RWPE1 (cell line): ENCODE results near the gene PLA2G5.
"Not testable (repeated sequence)": the region's sequence is repeated elsewhere in the genome, so short reads cannot be mapped to it uniquely, and the experiment has no call there.

ENCODE experiments used
- CTCF ChIA-PET: fragments of 350-600 bp; sonication (Branson Sonifier 250); formaldehyde crosslinking; extraction: SDS; loops from one replicate; lab custom pipeline; 2021; lab: Yijun Ruan, JAX
- POLR2A ChIA-PET: fragments of 400-600 bp; formaldehyde crosslinking; extraction: SDS; loops from one replicate; lab custom pipeline; 2020; ENCODE audit warnings: antibody characterized with exemption; ENCODE audit not compliant: low non-redundant PET; lab: Yijun Ruan, JAX
- DNase-seq: peaks from one replicate; pipeline ENCODE4 v3.0.0; 2012; ENCODE audit warnings: low spot score
- H3K27ac ChIP-seq: fragments of 450-650 bp; 2 replicates; pipeline ENCODE4 v1.5.1; 2017
- TF ChIP-seq, protein P1 (sequence below): fragments of 450-650 bp; conservative IDR thresholded peaks from 2 replicates; pipeline ENCODE4 v1.5.1; 2017; ENCODE audit warnings: low read depth, mild to moderate bottlenecking

Gene PLA2G5

DNA sequence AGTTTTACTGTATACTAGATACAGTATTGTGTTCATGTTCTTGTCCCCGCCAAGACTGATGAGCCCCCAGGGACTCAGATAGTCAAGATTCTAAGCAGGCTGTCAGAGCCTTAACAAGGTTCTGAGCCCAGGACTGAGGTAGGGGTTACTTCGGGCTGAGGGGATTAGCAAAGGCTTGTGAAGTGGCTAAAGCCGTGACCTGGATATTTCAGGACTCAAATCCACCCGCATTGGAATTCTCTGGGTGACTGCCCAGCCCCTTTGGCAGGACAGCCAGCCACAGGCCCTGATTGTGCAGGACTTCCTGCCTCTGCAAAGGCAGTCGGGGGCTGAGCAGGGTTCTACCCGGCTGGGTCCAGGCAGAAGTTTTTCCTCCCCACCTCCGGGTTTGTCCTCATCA, at the start of gene PLA2G5:
TSS of gene PLA2G5 (plus strand) at position 321 of the 400 bp plus-strand sequence. CDS start 14,637 bp downstream, outside the sequence.
- no peak for DNase-seq
- POLR2A ChIA-PET, result no interaction called here
- TF ChIP-seq, protein P1, sequence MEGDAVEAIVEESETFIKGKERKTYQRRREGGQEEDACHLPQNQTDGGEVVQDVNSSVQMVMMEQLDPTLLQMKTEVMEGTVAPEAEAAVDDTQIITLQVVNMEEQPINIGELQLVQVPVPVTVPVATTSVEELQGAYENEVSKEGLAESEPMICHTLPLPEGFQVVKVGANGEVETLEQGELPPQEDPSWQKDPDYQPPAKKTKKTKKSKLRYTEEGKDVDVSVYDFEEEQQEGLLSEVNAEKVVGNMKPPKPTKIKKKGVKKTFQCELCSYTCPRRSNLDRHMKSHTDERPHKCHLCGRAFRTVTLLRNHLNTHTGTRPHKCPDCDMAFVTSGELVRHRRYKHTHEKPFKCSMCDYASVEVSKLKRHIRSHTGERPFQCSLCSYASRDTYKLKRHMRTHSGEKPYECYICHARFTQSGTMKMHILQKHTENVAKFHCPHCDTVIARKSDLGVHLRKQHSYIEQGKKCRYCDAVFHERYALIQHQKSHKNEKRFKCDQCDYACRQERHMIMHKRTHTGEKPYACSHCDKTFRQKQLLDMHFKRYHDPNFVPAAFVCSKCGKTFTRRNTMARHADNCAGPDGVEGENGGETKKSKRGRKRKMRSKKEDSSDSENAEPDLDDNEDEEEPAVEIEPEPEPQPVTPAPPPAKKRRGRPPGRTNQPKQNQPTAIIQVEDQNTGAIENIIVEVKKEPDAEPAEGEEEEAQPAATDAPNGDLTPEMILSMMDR, result no peak

DNA sequence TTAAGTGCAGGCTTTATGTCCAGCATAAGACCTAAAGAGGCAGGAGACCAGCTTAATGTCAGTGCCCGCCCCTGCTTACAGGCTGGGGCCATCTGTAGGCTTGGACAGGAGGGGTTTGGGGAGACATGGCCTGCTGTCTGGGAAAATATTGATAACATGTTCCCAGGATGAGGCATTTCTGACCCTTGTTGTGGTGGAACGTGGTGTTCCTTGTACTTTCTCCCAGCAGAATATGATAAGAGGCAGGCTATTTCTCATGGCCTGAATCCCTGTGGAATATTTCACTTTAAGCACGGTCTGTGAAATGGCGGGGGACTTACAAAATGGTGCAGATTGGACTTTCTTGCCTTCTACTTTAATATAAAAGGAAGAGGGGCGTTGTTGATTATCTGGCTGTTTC, 41.9 kb upstream of the PLA2G5 start:
- no peak for DNase-seq
- TF ChIP-seq, protein P1, result no peak
- POLR2A ChIA-PET, result no interaction called here
- H3K27ac ChIP-seq, result no peak overlapping the region
- CTCF ChIA-PET, result no interaction called here

More for the DNA sequence above, at the start of gene PLA2G5:
- CTCF ChIA-PET, result no interaction called here
- H3K27ac ChIP-seq, result no peak within 1 kb of the TSS

GRCh38 chr1:20028726-20029125, 41.3 kb upstream of the PLA2G5 start:
- TF ChIP-seq, protein P1, result no peak
- ChIA-PET POLR2A (no interaction called here), CTCF (interaction anchor here (0.6 kb wide), 1 partner anchor 137 kb away, joined by 3 read pairs; no protein-coding TSS in a partner anchor)
- no peak for DNase-seq
- no peak overlapping the region for H3K27ac ChIP-seq

DNA sequence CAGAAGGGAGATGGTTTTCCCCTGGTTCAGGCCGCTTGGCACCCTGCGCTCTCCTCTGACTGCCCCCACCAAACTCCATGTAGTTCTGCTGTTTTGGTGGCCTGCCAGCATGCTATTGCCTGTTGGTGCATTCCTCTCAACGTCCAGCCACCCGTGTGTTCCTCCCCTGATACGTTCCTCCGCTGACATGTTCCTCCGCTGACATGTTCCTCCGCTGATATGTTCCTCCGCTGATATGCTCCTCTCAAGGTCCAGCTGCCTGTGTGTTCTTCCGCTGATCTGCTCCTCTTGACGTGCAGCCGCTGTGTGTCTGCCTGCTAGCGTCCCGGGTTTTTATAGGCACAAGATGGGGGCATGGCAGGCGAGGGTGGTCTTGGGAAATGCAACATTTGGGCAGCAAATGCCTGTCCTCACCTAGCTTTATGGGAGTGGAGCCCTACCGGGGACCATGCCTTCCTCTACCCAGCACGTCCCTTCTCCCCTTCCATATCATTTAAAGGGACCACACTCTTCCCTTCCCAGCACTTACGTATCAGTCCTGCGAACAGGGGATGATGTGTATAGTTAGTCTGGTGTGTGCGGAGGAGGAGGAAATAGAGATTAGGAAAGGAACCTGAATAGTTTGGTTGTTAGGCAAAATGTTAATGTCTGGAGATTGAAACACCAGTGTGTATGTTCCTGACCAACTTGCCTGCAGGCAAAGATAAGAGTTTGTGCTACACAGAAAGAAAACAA, 40.6 kb upstream of the PLA2G5 start:
- TF ChIP-seq, protein P1, result no peak
- H3K27ac ChIP-seq, result no peak overlapping the region
- DNase-seq, result no peak
- POLR2A ChIA-PET, result no interaction called here
- CTCF ChIA-PET, result interaction anchor here (0.6 kb wide), 1 partner anchor 136 kb away, joined by 3 read pairs; no protein-coding TSS in a partner anchor

DNA sequence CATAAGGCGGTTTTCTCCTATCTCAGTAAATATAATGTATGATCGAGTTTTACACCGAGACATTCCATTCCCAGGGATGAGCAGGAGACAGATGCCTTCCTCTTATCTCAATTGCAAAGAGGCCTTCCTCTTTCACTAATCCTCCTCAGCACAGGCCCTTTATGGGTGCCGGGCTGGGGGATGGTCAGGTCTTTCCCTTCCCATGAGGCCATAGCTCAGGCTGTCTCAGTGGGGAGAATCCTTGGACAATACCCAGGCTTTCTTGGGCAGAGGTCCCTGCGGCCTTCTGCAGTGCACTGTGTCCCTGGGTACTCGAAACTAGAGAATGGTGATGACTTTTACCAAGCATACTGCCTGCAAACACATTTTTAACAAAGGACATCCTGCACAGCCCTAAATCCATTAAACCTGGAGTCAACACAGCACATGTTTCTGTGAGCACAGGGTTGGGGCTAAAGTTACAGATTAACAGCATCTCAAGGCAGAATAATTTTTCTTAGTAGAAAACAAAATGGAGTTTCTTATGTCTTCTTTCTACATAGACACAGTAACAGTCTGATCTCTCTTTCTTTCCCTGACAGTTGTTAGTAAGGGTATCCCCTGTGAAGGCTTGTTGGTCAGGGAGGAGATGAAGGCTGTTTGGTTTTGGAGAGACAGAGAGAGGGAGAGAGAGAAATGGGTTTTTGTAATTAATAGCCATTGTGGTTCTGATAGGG, 39.4 kb upstream of the PLA2G5 start:
- H3K27ac ChIP-seq, POLR2A ChIA-PET, DNase-seq: not testable (repeated sequence)
- CTCF ChIA-PET, result interaction anchor here (0.6 kb wide), 1 partner anchor 561 kb away, joined by 3 read pairs; no protein-coding TSS in a partner anchor

DNA sequence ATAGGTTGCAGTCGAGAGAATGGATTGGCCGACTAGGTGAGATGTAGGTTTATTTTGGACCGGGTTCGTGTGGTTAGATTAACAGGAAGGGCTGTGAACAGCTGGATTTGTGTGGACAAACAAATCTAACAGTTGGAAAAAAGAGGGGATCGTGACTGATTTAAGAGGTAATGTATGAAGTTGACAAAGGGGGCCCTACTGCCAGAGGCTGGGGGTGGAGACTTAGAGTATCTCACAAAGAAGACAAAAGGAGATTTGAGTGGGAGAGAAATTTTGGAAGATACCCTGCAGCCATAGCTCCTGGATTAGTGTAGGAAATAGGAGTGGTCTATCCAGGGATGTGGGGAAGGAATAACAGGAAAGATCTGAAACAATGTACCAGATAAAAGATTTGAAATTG, 38.8 kb upstream of the PLA2G5 start:
- POLR2A ChIA-PET, result no interaction called here
- CTCF ChIA-PET, result interaction anchor here (0.6 kb wide), 1 partner anchor 561 kb away, joined by 3 read pairs; no protein-coding TSS in a partner anchor
- TF ChIP-seq, protein P1, result no peak
- no peak for DNase-seq
- H3K27ac ChIP-seq, result no peak overlapping the region
